Breast epithelium (tissue), 4 donors: ENCODE results near the gene ULK4. TPM values are rescaled to one million over a fixed set of nuclear protein-coding genes. Genes with fewer than 3 reads are reported as not detected.

Experiments
- DNase-seq, 2 donors: peaks; one replicate each; pipeline ENCODE4 v3.0.0-alpha.2; 2019; ENCODE audit warnings: low spot score in 2 of 2
- H3K27ac ChIP-seq, 2 donors: fragments of 200-600 bp; sonication (generic) in 1 of 2; one replicate each; pipeline ENCODE4 v1.5.1; 2016 to 2019; ENCODE audit warnings: mild to moderate bottlenecking in 1 of 2
- H3K27me3 ChIP-seq, 2 donors: fragments of 200-600 bp; sonication (generic) in 1 of 2; one replicate each; pipeline versions ENCODE4 v1.5.1 to v1.6.0; 2017 to 2019; ENCODE audit warnings: control low read depth in 1 of 2, mild to moderate bottlenecking in 1 of 2
- H3K36me3 ChIP-seq: fragments of 200-600 bp; one replicate; pipeline ENCODE4 v1.5.1; 2019
- H3K4me1 ChIP-seq, 2 donors: fragments of 200-600 bp; sonication (generic); one replicate each; pipeline ENCODE4 v1.5.1; 2016 to 2019; ENCODE audit warnings: control low read depth in 1 of 2
- H3K4me3 ChIP-seq, 3 donors: fragments of 200-600 bp; sonication (generic); 1 replicate in 2 of 3; 2 replicates in 1 of 3; pipeline ENCODE4 v1.5.1; 2016 to 2019; ENCODE audit warnings: mild to moderate bottlenecking in 3 of 3, moderate library complexity in 2 of 3
- H3K9me3 ChIP-seq, 2 donors: fragments of 200-600 bp; sonication (generic) in 1 of 2; one replicate each; pipeline ENCODE4 v1.5.1; 2016 to 2019; ENCODE audit warnings: control low read depth in 1 of 2
- POLR2A ChIP-seq: fragments of 450-650 bp; IDR thresholded peaks from one replicate; pipeline ENCODE4 v1.6.1; 2016; ENCODE audit warnings: antibody characterized with exemption, mild to moderate bottlenecking, moderate library complexity
- POLR2AphosphoS5 ChIP-seq, 3 donors: sonication (generic); formaldehyde crosslinking; IDR thresholded peaks; one replicate each; pipeline ENCODE4 v1.6.1; 2017; ENCODE audit warnings: antibody characterized with exemption in 3 of 3
- intact Hi-C: fragments of 100-400 bp; cut with DNase I; formaldehyde crosslinking; loops from one replicate; pipeline ENCODE4 v1.15.1; 2023; ENCODE audit warnings: low total_unique reads
- total RNA-seq, 3 donors: library from RNA; depleted of rRNA; stranded (reverse); fragments of >200 nt; gene quantifications; one replicate each; pipeline ENCODE4 v1.1.0, GENCODE V29; 2016
- TF ChIP-seq, protein P1 (sequence below), 3 donors: fragments of 450-650 bp; IDR thresholded peaks; one replicate each; pipeline ENCODE4 v1.5.1; 2016 to 2017; ENCODE audit warnings: antibody characterized with exemption in 3 of 3, mild to moderate bottlenecking in 3 of 3, moderate library complexity in 3 of 3

The ULK4 gene
- total RNA-seq, 3 donors from 2014 or later = 23.0 to 52.8 (median 31.8) TPM

GRCh38 chr3:41668379-41668778, 293.5 kb downstream of the ULK4 start:
- H3K27ac ChIP-seq = no peak overlapping the region
- no peaks in the 10 kb centered on the region for H3K4me1 ChIP-seq
- H3K27me3 ChIP-seq = no peaks in the 10 kb centered on the region
- intact Hi-C loops = no loop called here
- peaks cover 0 to 20% of the 10 kb centered on the region in 2 donors for H3K9me3 ChIP-seq
- H3K4me3 ChIP-seq = no peak overlapping the region
- no peak for DNase-seq
- H3K36me3 ChIP-seq = no peaks in the 10 kb centered on the region
- no peak for TF ChIP-seq POLR2AphosphoS5 (IDR thresholded peaks at IDR 0.05)
- TF ChIP-seq, protein P1, sequence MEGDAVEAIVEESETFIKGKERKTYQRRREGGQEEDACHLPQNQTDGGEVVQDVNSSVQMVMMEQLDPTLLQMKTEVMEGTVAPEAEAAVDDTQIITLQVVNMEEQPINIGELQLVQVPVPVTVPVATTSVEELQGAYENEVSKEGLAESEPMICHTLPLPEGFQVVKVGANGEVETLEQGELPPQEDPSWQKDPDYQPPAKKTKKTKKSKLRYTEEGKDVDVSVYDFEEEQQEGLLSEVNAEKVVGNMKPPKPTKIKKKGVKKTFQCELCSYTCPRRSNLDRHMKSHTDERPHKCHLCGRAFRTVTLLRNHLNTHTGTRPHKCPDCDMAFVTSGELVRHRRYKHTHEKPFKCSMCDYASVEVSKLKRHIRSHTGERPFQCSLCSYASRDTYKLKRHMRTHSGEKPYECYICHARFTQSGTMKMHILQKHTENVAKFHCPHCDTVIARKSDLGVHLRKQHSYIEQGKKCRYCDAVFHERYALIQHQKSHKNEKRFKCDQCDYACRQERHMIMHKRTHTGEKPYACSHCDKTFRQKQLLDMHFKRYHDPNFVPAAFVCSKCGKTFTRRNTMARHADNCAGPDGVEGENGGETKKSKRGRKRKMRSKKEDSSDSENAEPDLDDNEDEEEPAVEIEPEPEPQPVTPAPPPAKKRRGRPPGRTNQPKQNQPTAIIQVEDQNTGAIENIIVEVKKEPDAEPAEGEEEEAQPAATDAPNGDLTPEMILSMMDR (IDR thresholded peaks at IDR 0.05) = no peak

DNA sequence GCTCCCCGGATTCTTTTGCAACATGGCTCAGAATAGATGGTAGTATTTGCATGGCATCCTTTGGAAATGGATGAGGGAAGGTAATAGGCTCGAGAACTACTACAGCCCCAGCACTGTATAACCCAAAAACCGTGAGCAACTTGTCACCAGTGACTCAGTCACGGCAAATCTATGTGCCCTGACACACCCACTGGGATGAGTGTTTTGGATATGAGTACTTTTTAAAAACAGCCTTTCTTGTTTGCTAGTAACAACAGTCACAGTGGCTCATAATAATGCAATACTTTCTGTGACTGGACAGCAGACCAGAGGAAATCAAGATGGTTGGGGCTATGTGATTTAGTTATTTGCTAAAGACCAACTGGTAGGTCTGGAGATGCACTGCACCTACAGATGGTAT, 299.6 kb downstream of the ULK4 start:
- TF ChIP-seq POLR2A = no peak
- TF ChIP-seq, protein P1 (IDR thresholded peaks at IDR 0.05) = no peak
- TF ChIP-seq POLR2AphosphoS5 (IDR thresholded peaks at IDR 0.05) = no peak
- no peaks in the 10 kb centered on the region for H3K4me1 ChIP-seq
- no peak for DNase-seq
- no peaks in the 10 kb centered on the region for H3K36me3 ChIP-seq
- intact Hi-C loops = loop anchor here (5.0 kb wide), 1 partner anchor 70 kb away; no protein-coding TSS in a partner anchor
- H3K9me3 ChIP-seq = peaks cover 0 to 11% of the 10 kb centered on the region in 2 donors
- no peak overlapping the region for H3K4me3 ChIP-seq
- H3K27ac ChIP-seq = no peak overlapping the region
- no peaks in the 10 kb centered on the region for H3K27me3 ChIP-seq

DNA sequence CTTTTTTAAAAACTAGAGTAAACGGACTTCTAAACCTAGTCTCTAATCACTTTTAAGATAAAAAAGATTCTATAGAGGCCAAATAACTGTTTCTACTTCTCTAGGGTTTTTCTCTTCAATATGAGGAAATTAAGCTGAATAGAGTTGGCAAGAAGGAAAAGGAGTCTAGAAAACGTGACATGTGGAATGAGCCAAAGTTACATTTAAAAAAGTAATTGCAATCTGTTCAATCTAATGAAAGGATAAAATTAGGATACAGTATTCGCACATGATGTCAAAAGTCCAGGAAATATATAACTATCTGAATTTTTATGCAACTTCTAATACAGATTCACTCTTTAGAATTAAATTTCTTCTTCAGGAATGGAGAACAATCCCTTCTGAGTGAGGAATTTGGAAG, 300.1 kb downstream of the ULK4 start:
- H3K27me3 ChIP-seq = no peaks in the 10 kb centered on the region
- TF ChIP-seq POLR2AphosphoS5 (IDR thresholded peaks at IDR 0.05) (no peak), POLR2A (no peak)
- TF ChIP-seq, protein P1 (IDR thresholded peaks at IDR 0.05) = no peak
- H3K9me3 ChIP-seq = peaks cover 0 to 11% of the 10 kb centered on the region in 2 donors
- intact Hi-C loops = loop anchor here (5.0 kb wide), 1 partner anchor 71 kb away; no protein-coding TSS in a partner anchor
- no peak for DNase-seq
- H3K27ac ChIP-seq = no peak overlapping the region
- H3K4me3 ChIP-seq = no peak overlapping the region
- no peaks in the 10 kb centered on the region for H3K4me1 ChIP-seq
- H3K36me3 ChIP-seq = no peaks in the 10 kb centered on the region

DNA sequence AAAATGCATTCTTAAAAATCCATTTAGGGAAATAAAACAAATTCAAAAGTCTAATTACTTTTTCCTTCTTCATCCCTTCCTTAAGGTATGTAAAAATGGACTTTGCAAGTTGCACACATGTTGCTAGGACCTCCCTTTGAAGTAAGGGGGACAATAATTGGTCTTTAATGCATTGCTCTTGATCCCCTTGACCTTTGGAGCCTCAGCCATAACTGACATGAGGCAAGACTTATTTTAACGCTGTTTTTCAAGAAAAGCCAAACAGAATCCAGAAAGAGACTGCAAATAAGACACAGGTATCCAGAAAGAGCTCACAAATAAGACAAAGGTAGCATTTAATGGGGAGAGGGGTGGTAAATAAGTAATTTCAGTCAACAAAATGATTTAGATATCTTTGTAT, 301.4 kb downstream of the ULK4 start:
- intact Hi-C loops = loop anchor here (5.0 kb wide), 1 partner anchor 72 kb away; no protein-coding TSS in a partner anchor
- TF ChIP-seq POLR2AphosphoS5 (IDR thresholded peaks at IDR 0.05) (no peak), POLR2A (no peak)
- TF ChIP-seq, protein P1 (IDR thresholded peaks at IDR 0.05) = no peak
- Histone ChIP-seq H3K4me1 (no peaks in the 10 kb centered on the region), H3K4me3 (no peak overlapping the region), H3K27me3 (no peaks in the 10 kb centered on the region), H3K9me3 (peaks cover 0 to 5% of the 10 kb centered on the region in 2 donors), H3K36me3 (no peaks in the 10 kb centered on the region), H3K27ac (no peak overlapping the region)
- DNase-seq = no peak

GRCh38 chr3:41653571-41654239, 308.2 kb downstream of the ULK4 start:
- Histone ChIP-seq H3K27ac (no peak overlapping the region), H3K9me3 (no peaks in the 10 kb centered on the region), H3K4me3 (no peak overlapping the region), H3K36me3 (no peaks in the 10 kb centered on the region), H3K4me1 (no peaks in the 10 kb centered on the region), H3K27me3 (no peaks in the 10 kb centered on the region)
- TF ChIP-seq POLR2A = no peak
- TF ChIP-seq POLR2AphosphoS5 (IDR thresholded peaks at IDR 0.05) = no peak
- TF ChIP-seq, protein P1 (IDR thresholded peaks at IDR 0.05) = no peak
- intact Hi-C loops = no loop called here
- no peak for DNase-seq
